ENCODE results near the gene MITF.
A peak's percentile ranks its signal among the peaks of the same experiment; 100 is the strongest.

MITF gene

DNA sequence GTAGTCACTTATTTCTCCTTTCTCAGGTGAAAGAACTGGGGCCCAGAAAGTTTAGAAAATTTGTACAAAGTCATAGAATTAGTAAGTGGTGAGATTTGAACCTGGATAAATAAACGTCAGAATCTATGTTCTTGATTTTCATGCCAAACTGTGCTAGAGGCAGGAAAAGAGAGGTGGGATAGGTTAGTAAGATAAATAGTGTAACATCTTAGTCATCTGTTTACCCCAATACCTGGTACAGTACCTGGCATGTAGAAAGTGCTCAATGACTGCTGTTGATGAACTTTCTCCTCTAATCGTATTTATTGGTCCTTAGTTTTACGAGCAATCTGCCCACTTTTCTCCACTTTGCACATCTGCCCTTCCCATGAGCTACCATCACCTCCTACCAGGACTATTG is 124.9 kb downstream of the MITF start:
- no peak for DNase-seq (ENCODE audit: low read depth)
- no peak overlapping the region for H3K4me3 ChIP-seq (ENCODE audit: low read depth, low read length)

DNA sequence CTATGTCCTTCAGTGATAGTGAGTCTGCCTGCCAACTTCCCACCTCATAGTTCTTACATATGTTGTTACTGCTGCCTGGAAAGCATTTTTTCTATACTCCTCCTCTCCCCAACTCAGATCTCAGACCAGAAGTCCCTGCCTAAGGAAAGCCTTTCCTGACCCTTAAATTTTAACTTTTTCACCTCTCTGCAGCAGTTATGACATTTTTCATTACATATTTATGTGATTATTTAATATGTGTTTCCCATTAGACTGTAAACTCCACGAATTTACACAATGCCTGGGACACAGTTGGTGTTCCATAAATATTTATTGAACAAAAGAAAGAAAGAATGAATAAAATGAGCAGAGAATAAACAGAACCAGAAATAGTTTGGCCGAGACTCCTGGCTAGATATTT is 125.5 kb downstream of the MITF start:
- H3K4me3 ChIP-seq (ENCODE audit: low read depth, low read length): no peak overlapping the region
- no peak for DNase-seq (ENCODE audit: low read depth)

DNA sequence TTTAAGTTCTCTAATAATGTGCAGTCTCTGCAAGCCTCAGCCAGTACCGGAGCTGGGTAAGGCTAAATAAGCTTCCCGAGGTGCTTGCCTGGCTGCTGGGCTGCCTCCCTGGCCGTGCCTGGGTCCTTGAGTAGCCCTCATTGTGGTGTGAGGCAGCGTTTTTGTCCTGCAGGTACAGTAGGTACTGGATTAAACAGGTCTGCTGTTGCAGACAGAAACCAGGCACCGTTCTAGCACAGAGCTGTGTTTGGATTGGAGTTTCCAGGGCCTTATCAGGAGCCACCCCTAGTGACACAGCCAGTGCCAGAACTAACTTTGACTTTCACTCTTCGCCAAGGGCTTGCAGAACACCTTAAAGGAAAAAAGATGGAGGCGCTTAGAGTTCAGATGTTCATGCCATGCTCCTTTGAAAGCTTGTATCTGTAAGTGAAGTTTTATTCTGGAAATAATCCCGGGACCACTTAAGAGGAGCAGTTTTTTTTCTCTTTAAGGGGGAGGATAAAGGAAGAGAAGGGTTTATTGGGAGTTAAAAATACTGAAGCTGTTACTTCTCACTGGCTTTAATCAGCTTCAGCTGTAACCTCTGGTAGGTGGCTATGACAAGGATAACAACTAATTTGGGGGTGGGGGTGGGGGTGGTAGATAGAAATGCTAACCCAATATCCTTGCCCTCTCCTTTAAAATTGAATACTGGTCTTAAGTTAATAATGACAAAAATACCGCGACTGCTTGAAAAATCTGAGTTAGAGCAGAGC is 126.8 kb downstream of the MITF start:
- no peak overlapping the region for H3K4me3 ChIP-seq (ENCODE audit: low read depth, low read length)
- no peak for DNase-seq (ENCODE audit: low read depth)

DNA sequence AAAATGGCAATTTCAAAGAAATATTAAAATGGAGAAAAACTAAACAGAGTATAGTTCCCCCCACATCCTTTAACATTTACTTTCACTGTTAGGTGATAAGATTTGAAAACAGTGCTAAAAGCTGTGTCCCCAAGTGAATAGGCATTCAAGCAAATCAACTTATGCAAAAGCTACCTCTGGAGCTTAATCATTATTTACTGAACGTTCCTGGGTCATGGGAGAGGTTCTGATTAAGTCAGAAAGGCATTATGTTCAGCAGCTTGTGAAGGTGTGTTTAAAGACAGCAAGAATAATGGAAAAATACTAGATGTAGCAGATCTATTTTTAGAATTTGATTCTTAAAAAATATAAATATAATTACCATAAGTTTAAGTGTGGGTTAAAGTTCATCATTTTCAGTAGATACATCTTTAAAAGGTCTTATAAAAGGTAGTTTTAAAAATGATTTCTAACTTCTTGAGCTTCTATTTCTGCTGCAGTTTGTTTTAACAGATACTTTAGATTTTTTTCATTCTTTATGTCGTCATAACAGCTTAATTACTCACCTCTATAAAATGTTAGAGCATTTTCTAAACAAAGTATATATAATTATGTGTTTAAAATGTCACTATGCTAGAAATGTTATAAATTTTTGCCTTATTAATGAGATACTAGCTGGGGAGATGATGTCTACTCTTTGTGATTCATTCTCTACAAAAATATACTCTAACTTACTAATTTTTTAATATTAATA is 127.9 kb downstream of the MITF start:
- H3K4me3 ChIP-seq (ENCODE audit: low read depth, low read length): no peak overlapping the region
- no peak for DNase-seq (ENCODE audit: low read depth)

DNA sequence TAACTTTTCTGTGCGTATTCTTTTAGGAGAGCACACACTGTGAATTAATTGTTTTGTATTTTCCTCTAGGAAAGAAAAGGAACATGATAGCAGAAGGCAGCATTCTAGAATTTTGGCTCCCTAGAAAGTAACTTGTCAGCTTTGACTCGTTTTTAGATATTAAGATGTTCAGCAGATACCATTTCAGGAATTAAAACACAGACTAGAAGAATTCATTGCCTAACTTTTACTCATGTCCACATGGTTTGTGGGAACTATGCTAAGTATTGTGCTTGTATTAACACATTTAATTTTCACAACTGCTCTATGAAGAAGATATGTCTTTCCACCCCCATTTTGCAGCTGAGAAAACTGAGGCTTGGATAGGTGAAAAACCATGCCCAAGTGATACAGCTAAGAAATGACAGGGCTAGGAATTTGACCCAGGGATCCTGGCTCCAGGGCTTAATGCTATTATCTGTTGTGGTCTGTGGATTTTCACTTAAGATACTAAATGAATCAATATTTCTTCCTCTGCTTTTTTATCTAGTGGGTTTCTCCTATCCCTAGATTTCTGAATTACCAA is 128.8 kb downstream of the MITF start:
- H3K4me3 ChIP-seq (ENCODE audit: low read depth, low read length): no peak overlapping the region
- DNase-seq (ENCODE audit: low read depth): no peak

DNA sequence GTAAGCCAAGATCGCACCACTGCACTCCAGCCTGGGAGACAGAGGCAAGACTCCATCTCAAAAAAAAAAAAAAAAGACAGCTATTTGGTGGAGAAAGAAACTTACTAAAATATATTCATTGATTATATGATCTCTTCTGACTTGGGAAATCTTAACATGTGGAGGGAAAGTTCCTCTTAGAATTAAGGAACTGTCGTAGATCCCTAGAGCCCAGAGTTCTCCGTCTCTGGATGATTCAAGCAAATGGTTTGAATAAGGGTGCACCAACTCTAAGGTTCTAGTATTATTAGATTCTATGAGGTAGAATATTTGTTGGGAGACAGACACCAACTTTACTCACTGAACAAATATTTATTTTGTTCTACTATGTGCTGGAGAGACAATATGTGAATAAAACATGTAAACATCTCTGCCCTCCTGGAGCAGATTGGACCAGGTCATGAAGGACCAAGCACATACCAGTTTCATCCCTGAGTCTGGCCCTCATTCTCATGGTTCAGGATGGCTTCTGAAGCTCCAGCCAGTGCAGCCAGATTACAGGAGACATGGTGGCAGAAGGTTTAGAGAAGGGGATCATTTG is 129.7 kb downstream of the MITF start:
- no peak for DNase-seq (ENCODE audit: low read depth)
- no peak overlapping the region for H3K4me3 ChIP-seq (ENCODE audit: low read depth, low read length)

DNA sequence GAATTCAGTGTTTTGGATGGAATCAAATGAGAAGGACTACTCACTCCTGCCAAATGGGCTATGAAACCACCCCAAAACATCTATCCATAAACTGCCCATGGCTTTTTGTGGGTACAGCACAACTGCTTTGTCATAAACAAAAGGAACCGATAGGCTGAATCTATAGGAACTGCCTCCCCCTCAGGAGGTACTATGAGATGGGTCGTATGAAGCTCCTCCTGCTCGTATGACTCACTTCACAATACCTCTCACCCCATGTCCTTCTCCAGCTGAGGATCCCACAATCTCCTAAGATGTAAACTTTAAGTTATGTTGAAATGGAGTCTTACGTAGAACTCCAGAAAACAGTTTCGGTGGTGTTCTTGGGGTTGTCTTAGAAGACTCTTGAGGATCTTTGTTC is 130.4 kb downstream of the MITF start:
- H3K4me3 ChIP-seq (ENCODE audit: low read depth, low read length): no peak overlapping the region
- DNase-seq (ENCODE audit: low read depth): no peak

DNA sequence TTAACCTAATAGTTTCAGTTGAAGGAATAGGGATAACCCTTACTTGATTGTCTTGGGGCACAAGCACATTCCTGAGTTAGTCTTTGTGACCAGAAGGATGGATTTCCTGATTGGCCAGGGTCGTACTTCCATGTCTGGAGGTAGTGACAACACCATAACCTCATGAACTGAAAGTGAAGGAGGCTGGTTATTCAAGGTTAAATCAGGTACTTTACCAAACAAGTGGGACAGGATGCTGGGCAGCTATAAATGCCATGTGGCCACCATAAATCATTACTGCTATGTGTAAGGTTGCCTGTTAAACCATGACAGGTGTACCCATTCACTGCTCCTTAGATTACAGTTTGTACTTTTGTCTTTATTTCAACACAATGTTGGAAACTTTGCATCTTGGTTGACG is 132.0 kb downstream of the MITF start:
- DNase-seq (ENCODE audit: low read depth): peak; percentile 7

DNA sequence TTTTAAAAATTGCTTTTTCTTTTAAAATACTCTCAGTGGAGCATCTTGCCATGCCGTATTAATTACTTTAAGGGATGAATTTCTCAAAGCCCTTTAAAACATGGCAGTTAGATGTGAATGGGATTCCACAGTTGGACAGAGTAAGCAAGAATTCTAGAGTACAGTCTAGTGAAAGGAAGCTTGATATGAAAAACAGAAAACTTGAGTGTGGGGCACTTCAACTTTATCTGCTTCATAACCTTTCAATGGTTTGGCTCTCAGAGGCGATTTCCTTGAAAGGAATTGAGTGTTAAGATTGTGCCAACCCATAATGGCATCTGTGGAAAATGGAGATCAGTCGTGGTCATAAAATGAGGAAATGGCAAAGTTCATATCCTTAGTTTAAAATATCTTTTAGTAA is 132.6 kb downstream of the MITF start:
- H3K4me3 ChIP-seq (ENCODE audit: low read depth, low read length): no peak overlapping the region
- no peak for DNase-seq (ENCODE audit: low read depth)

More for the DNA sequence above, 132.0 kb downstream of the MITF start:
- H3K4me3 ChIP-seq (ENCODE audit: low read depth, low read length): no peak overlapping the region

DNA sequence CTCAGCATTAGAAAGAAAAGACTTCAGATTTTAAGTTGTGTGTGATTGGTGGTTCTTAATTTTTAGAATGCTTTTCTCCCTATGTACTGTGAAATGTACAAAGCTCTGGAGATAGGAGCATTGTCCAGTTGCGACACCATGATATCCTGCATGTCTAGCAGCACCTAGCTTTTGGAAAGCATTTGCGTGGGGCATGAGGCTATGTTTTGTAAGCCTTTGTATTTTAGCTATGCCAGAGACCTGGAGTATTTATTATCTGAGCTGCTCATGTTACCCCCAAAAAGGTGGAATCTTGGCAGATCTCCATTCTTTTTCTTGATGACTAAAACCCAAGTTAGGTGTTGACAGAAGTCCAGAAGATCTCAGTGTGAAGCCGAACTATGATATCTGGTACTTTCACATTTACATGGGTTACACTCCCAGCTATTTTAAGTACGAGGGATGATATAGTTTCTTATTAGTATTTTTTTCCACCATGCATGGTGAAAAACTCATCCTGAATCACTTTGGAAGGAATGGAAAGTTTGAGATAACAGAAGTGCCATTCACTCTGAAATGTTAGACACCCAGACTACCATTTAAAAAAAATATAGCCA is 133.6 kb downstream of the MITF start:
- H3K4me3 ChIP-seq (ENCODE audit: low read depth, low read length): no peak overlapping the region
- DNase-seq (ENCODE audit: low read depth): no peak

DNA sequence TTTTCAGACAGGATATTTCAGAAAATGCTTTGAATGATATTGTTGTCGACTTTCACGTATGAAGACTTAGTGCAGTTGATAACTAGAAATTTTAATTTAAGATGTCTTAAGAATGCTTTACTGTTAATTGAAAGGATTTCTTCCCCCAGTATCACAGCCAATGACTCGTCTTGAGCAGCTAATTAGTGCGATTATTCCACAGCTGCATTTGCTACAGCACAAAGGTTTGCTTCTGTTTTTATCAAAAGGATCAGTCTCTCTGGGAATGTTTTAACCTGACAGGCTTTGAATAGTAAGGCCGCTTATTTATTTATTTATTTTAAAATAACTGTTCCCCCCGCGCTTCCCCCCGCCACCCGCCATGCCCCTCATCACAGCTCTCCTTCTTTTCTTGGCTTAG is 136.8 kb downstream of the MITF start:
- DNase-seq (ENCODE audit: low read depth): no peak

DNA sequence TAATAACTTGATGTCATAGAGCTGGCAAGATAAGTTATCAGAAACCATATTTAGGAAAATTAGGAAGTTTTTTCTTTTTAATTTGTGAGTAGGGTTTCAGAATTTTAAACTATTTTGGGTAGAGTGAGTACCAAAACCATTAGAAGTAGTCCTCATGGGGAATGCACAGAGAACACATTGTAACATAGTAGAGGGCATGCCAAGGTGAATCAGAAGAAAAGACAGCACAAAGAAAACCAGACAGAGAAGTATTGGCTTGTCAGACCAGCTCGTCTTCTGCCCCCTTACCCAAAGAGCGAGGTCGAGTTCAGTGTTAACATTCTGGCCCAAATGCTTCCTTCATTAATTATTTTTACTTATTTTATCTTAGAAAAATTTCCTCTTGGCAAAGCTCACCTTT is 139.0 kb downstream of the MITF start:
- no peak for DNase-seq (ENCODE audit: low read depth)
- H3K4me3 ChIP-seq (ENCODE audit: low read depth, low read length): no peak overlapping the region

More for the DNA sequence above, 136.8 kb downstream of the MITF start:
- no peak overlapping the region for H3K4me3 ChIP-seq (ENCODE audit: low read depth, low read length)

DNA sequence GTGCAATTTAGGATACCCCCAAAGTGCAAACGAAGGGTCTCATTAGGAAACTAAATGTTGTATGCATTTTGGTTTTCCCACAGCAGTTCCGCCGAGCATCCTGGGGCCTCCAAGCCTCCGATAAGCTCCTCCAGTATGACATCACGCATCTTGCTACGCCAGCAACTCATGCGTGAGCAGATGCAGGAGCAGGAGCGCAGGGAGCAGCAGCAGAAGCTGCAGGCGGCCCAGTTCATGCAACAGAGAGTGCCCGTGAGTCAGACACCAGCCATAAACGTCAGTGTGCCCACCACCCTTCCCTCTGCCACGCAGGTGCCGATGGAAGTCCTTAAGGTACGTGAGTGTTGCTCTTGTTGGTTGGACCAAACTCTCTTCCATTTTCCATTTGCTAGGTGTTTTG is 139.8 kb downstream of the MITF start:
- H3K4me3 ChIP-seq (ENCODE audit: low read depth, low read length): no peak overlapping the region
- DNase-seq (ENCODE audit: low read depth): no peak

DNA sequence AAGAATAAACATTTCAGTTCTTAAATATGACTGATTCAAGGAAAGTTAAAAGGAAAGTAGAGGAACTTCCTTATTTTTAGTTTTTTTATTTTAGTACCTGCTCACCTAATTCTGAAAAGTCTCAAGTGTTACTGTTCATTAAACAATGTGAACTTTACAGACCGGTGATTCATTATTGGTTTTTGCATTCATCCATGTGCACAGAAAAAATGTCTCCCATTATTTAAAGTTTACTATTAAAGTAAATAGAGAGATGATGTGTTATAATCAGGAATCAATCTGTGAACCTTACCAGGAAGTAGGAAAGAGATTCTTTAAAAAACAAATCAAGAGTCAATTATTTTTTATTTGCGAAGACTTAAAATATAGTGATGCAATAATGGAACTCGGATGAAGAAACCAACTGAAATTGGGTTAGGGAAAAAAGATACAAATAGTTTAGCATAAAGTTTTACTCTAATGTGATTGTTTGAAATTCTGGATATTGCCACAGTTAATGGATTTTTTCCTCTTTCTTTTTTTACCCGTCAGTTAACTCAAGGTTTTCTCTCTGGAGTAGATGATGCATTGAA is 140.9 kb downstream of the MITF start:
- no peak for DNase-seq (ENCODE audit: low read depth)
- H3K4me3 ChIP-seq (ENCODE audit: low read depth, low read length): no peak overlapping the region

DNA sequence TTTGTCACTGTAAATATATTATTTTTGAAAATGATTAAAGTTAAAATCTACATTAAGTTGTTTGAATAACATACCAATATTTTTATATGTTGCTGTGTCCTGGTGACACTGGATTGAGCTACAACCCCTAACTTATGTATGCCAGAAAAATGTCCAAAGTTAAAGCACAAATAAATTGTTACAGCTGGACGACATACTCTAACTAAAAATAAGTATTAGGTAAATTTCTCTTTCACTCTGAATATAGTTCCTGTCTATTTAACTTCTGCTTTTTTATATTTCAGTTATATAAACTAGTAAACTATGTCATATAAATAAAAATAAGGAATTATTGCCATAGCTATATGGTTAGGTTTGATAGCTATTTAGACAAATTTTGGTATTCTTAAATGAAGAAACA is 141.8 kb downstream of the MITF start:
- H3K4me3 ChIP-seq (ENCODE audit: low read depth, low read length): no peak overlapping the region
- no peak for DNase-seq (ENCODE audit: low read depth)

DNA sequence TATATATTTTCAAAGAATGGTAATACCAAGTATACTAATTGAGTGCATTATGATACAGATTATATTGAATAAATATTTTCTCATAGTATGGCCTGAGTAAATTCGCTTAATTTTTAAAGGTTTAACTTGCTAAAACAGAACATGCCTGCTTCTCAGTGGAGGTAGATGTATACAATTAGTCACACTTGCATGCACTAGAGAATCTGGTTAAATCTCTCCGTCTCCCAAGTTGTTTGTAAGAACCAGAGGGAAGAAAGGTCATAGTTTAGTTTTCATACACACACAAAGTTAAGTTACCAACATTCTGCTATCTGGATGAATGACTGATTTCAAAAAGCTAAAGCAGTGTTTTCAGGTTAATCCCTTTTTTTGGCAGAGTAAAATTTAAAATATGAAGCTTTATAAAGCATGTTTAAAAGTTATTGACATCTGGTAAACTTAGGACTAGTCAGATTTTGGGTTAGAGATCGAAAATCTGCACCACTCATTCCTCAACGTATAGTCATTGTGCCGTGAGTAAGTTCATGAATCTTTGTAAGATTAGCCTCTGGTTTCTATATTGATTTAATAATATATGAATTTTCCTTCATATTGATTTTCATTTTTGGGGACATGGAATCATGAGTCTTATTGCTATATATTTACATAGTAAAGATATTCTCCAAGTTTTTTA is 142.6 kb downstream of the MITF start:
- no peak overlapping the region for H3K4me3 ChIP-seq (ENCODE audit: low read depth, low read length)
- DNase-seq (ENCODE audit: low read depth): no peak

DNA sequence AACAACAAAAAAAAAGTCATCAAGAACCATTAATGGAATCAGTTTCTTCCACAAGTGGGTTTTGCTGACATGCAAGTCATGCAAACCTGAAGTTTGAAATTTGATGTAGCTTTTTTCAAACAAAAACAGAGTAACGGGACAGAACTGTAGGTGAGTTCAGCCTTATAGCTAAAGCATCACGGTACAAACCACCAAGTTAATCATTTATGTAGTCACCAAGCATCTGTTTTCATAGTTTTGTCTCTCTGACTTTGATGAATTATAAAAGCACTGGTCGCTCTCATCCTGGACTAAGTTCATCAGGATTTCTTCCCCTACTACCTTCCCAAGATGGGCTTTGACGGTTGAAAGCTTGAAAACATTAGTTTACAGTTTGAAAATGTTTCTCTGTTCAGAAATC is 143.3 kb downstream of the MITF start:
- H3K4me3 ChIP-seq (ENCODE audit: low read depth, low read length): no peak overlapping the region

DNA sequence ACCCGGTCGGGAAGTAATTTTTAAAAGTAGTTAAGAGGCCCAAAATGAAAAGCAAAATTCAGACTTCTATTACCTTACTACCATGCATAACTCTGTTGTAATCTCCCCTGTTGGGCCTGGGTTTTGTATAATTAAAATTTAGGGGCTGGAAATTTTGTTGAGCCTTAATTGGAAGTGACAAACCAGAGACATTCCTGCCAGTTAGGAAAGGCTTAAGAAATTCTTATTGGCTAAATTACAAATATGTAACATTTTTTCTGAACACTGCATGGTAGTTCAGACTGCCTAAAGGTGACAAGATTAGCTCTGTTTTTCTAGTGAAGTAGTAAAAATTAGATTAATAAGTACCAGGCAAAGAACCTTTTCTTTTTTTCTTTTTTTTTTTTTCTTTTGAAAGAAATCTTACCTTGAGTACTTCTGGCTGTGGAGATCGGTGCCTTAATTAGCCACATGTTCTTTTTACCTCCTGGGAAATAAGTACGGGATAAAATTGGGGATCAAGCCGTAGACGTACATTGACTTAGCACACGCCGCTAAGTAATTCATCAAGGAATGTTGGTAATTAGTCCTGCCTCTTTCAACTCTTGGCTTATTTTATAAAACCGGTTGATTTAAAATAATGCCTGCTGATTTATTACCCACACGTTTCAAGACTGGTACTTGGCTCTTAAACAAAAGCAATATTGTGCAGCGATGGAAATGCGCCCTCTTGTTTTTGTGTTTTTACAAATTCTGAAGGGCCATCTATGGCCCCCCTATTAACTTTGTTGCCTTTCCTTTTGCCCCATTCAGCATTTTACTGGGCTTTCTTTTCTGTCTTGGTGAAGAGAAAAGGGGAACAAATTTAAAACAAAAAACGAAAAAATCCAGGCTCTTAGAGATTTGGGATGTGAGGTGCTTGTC is 149.0 kb downstream of the MITF start:
- no peak overlapping the region for H3K4me3 ChIP-seq (ENCODE audit: low read depth, low read length)
- no peak for DNase-seq (ENCODE audit: low read depth)

More for the DNA sequence above, 143.3 kb downstream of the MITF start:
- DNase-seq (ENCODE audit: low read depth): no peak

All from skeletal muscle cell (primary cell).